ENCODE data around the gene RASSF9.

- no peak for TF ChIP-seq EZH2 (IDR thresholded peaks at IDR 0.05; ENCODE audit: low read depth, unreplicated experiment)
- TF ChIP-seq CTCF (conservative IDR thresholded peaks at IDR 0.05; ENCODE audit: low read depth in 2 of 2), result no peak
- TF ChIP-seq REST (IDR thresholded peaks at IDR 0.05; ENCODE audit: unreplicated experiment), result no peak
- no peak for TF ChIP-seq ZNF114 (CRISPR knock-in tag; IDR thresholded peaks at IDR 0.05)
- no peak for TF ChIP-seq EZH2phosphoT487 (IDR thresholded peaks at IDR 0.05; ENCODE audit: unreplicated experiment)
- TF ChIP-seq POLR2AphosphoS5 (IDR thresholded peaks at IDR 0.05; ENCODE audit: low read depth), result no peak
Measured at GRCh38 chr12:85779768-85780167, 56.4 kb downstream of the RASSF9 start.

Data from GM23338 (cell line).